DMS79 treated with DMSO at 0.1 percent for 48 hours (cell line): ENCODE results near the gene DDX39B.

ENCODE experiments used
- DNase-seq: peaks from one replicate; lab custom pipeline; 2025; lab: John Stamatoyannopoulos, UW

The DDX39B gene

DNA sequence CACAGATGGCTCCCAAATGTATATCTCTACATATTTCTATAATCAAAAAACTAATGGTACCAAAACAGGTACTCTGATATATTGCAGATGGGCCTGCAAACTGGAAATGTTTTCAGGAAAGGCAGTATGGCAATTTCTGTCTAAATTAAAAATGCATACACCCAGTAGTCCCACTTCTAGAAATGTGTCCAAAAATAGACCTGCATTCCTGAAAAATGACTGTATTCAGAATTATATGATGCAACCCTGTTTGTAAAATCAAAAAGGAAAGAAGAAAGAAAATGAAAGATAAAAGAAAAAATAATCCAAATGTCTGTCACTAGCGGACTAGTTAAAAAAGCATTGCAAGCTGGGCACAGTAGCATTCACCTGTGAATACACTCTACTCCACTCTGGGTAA, 56.7 kb downstream of the DDX39B start:
- no peak for DNase-seq

DNA sequence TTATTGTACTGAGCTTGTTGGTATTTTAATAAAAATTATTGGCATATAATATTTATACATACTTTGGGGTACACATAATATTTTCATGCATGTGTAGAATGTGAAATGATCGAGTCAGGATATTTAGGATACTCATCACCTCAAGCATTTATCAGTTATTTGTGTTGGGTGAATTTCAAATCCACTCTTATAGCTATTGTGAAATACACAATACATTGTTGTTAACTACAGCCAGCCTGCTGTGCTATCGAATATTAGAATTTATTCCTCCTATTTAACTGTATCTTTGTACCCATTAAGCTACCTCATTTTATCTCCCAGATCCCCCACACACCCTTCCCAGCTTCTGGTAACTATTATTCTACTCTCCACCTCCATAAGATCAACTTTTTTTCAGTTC, 58.4 kb downstream of the DDX39B start:
- DNase-seq, result no peak

DNA sequence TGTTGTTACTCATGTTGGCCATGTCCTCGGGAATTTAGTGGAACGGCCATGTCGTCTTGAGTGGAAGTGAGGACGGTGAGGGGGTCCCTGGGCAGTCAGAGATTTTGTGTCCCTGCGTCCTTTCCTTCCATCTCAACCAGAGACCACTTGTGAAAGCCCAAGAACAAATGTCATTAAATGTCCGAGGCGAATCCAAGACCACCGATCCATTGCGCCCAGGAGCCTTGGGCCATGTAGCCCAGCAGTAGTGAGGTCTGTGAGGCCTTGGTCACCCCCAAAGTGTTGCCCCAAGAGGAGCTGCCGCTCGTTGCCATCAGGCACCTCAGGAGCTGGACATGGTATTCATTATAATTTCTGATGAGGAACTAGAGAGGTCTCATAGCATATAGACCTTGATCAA, 61.2 kb downstream of the DDX39B start:
- no peak for DNase-seq
